Measurements from ENCODE around the gene BLVRB.
A peak's percentile ranks its signal among the peaks of the same experiment; 100 is the strongest.

BLVRB gene

DNA sequence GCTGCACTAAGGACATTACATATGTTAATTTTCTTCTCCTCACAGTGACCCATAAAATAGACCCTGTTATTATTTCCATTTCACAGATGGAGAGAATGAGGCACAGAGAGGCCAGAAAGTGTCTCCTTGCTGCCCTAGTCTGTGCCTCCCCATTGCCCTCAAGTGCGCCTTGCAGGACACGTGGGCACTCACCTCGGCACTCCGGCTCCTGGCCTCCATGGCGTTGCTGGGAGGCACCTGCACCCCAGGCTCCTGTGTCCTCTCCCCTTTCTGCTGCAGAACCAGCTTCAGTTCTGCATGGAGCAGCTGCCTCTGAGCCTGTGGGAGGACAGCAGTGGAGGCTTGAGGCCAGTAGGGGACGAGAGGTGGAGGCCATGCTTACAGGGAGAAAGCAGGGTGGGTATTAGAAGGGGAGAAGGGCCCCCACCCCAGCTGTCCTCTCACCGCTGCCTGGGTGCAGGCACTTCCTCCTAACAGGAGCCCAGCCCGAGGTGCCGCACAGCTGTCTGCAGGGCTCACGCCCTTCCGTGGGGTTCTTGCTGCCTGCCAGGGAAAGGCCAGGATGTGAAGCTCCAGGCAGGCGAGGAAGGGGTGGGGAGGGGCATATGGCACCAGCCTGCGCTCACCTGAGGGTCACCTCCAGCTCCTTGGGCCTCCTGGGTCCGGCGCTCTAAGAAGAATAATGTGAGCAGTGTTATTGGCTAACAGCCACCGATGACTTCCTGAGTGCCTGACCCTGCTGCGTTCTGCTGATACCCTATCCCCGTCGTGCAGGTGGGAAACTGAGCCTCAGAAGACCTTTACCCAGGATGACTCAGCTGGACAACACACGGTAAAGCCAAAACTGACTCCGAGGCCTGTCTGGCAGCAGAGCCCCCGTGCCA is 57.6 kb downstream of the BLVRB start:
- no peak for DNase-seq (ENCODE audit: low read depth in 1 of 2, low spot score in 1 of 2)

DNA sequence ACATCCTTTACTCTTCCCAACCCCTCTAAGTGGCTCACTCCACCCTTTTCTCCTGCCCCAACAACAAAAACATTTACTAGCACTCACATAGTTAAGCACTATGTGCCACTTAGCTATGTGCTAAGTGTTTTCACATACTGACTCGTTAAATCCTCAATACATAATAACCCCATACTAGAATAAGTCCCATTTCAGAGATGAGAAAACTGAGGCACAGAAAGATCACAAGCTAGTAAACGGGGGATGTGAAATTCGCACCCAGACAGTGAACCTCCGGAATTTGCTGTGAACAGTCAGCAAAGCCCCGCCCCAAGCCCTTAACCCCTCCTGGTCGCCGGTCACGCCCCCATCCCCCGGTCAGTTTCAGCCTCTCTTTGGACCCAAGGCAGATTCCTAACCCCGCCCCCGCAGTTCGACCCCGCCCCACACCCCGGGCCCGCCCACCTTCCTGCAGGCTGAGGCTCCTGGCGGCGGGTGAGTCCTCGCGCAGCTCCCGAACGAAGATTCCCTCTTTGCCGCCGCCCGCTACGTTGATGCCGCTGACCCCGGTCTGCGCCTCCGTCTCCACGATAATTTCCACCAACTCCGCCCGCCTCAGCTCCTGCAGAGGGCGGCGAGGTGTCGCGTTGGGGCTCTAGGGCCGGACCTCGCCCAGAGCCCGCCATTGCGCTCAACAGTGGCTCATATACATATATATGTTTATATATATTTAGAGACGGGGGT is 62.1 kb downstream of the BLVRB start:
- peak; percentile 43 to 61 for DNase-seq (ENCODE audit: low read depth in 1 of 2, low spot score in 1 of 2)

DNA sequence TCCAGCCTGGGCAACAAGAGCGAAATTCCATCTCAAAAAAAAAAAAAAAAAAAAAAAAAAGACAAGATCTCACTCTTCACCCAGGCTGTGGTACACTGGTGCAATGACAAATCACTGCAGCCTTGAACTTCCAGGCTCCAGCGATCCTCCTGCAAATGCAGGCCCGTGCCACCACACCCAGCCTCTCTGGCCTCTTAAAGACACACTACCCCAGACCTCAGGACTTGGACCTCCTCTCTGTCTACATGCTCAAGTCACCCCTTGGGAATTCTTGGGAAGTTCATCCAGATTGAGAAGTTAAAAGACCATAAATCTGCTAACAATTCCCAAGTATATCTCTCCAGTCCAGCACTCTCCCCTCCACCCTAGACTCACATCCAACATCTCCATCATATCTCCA is 65.0 kb downstream of the BLVRB start:
- no peak for DNase-seq (ENCODE audit: low read depth in 1 of 2, low spot score in 1 of 2)

DNA sequence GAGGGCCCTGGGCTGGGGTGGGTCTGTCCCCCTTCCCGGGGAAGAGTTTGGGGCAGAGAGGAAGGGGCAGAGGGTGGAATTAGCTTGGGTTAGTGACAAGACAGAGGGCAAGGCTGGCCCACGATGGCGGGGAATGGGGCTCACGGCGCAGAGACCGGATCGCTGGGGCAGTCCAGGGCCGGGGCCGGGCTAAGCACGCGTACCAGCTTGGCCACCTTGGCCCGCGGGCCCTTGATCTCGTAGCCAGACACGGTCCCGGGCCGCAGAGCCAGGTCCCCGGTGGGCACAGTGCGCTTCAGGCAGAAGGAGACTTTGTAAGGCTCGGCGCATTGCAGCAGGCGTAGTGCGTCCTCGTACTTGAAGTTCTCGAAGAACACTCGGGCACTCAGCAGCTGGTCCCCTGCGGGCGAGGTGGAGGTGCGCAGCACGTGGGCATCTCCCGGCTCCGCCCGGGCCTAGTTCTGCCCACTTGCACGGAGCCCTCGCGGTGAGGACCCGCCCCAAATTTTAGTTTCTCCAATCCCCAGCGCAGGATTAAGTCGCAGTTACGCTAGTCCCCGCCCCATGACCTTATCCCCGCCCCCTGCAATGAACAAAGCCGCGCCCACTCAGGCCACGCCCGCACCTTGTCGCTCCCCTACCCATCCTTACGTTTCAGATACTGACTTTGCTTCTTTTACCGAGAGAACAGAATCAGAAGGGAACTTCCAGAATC is 67.0 kb downstream of the BLVRB start:
- peak; percentile 10 to 55 for DNase-seq (ENCODE audit: low read depth in 1 of 2, low spot score in 1 of 2)
